Astrocyte (in vitro differentiated cells and primary cell): ENCODE data around the gene MATN1.

ENCODE experiments used
- CTCF ChIP-seq: IDR thresholded peaks from 2 replicates; pipeline ENCODE4 v1.5.1; 2011; ENCODE audit warnings: low read depth, mild to moderate bottlenecking, inconsistent platforms, low read length, moderate library complexity; ENCODE audit not compliant: insufficient read depth
- EZH2 ChIP-seq: IDR thresholded peaks from 2 replicates; pipeline ENCODE4 v1.6.1; 2012; ENCODE audit warnings: mild to moderate bottlenecking, low read length, inconsistent platforms; ENCODE audit not compliant: insufficient read depth

- TF ChIP-seq CTCF (no peak), EZH2 (no peak)
Measured at GRCh38 chr1:30753118-30753517, 29.7 kb upstream of the MATN1 start.
